ENCODE results near the gene ANXA10. TPM values are rescaled to one million over a fixed set of nuclear protein-coding genes. Genes with fewer than 3 reads are reported as not detected.

ANXA10 gene
- total RNA-seq, 2 donors from 2014 or later = not detected

Other genes starting within 250 kb of the ANXA10 start
- gene DDX60, start 226.2 kb downstream of the ANXA10 start, total RNA-seq = 10 to 100 TPM; 14.3 to 38.4 TPM